ENCODE data around the gene FRMPD4.
"Not testable (repeated sequence)": the region's sequence is repeated elsewhere in the genome, so short reads cannot be mapped to it uniquely, and the experiment has no call there.

Gene FRMPD4

DNA sequence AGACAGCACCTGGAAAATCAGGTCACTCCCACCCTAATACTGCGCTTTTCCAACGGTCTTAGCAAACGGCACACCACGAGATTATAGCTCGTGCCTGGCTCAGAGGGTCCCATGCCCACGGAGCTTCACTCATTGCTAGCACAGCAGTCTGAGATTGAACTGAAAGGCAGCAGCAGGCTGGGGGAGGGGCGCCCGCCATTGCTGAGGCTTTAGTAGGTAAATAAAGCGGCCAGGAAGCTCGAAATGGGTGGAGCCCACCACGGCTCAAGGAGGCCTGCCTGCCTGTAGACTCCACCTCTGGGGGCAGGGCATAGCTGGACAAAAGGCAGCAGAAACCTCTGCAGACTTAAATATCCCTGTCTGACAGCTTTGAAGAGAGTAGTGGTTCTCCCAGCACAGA is 399.8 kb downstream of the FRMPD4 start:
- not testable (repeated sequence) for DNase-seq (ENCODE audit: low spot score)

- DNase-seq (ENCODE audit: low spot score) = not testable (repeated sequence)
Measured at GRCh38 chrX:12542251-12542650, 404.0 kb downstream of the FRMPD4 start.

GRCh38 chrX:12548341-12548740 is 410.1 kb downstream of the FRMPD4 start:
- DNase-seq (ENCODE audit: low spot score) = no peak

- DNase-seq (ENCODE audit: low spot score) = no peak
Measured at GRCh38 chrX:12548746-12549145, 410.5 kb downstream of the FRMPD4 start.

DNA sequence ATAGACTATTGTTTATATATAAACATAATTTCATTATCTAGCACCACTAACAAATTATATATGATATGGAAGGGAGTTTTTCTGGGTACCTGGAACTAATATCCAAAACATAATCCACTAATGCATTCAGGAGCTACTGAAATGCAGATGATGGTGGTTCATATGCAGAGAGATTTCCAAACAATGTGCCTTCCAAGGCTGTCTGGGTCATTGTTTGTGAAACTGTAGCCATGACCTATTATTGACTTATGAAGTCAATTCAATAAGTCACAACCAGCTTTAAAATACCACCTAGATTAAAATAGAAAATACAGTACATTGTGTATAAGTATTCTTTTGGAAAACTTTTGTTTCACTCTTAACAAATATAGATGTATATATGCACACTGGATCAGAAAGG is 415.9 kb downstream of the FRMPD4 start:
- no peak for DNase-seq (ENCODE audit: low spot score)

DNA sequence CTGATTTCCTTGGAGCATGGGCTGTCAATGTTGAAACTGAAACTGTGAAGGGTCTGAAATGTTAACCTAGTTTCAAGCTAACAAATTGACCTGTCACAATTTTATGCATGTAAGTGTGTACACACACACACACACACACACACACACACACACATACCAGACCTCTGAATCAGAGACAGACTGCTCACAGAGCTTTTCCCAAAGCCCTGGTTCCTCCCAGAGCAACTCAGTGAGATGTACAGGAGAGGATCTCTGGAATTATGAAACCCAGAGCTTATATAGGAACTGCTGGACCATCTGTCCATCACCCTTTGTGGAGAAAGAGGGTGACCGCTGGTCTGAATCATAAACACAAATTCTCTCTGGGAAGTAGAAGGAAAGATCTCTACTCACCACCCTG is 424.8 kb downstream of the FRMPD4 start:
- DNase-seq (ENCODE audit: low spot score) = no peak

GRCh38 chrX:12564221-12564620 is 425.9 kb downstream of the FRMPD4 start:
- DNase-seq (ENCODE audit: low spot score) = no peak

DNA sequence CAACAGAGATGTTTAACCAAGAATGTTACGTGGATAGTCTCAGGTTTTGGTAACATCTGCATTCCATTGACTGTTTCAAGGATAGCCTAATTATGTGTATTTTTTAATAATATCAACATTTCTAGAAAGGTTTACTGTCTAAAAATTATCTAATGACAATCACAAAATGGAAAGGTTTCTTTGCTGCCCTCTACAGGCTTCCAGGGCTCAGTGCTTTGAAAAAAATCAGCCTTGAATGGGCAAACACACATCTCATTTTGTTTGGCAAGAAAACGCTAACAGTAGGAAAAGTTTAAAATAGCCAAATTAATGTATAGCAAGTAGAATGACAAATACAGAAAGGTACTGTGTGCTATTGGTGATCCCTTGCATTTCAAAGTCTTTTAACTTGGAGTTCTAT is 429.6 kb downstream of the FRMPD4 start:
- no peak for DNase-seq (ENCODE audit: low spot score)

DNA sequence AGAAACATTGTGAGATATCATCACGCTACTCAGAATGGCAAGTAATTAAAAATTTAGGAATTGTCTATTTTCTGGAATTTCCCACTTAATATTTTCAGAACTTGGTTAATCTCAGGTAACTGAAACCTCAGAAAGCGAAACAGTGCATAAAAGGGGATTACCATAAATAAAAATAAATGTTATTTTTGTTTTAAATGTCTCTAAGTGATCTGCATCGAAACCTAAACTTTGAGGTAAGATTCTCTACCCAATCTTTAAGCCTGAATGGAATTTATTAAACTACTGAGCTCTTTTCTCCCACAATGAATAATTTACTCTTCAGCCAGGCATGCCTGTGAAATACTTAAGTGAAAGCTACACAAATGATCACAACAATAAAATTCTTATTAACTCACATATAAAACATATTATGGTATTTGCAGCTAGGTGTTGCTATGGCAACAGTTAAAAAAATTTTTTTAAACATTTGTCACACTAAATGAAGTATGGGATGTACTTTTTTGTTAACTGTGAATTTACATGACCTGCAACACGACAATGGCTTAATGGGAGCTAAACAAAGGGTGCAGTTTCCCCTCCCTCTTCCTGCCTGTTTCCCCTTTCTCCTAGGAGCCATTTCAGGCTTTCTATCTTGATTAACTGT is 432.7 kb downstream of the FRMPD4 start:
- DNase-seq (ENCODE audit: low spot score) = no peak

DNA sequence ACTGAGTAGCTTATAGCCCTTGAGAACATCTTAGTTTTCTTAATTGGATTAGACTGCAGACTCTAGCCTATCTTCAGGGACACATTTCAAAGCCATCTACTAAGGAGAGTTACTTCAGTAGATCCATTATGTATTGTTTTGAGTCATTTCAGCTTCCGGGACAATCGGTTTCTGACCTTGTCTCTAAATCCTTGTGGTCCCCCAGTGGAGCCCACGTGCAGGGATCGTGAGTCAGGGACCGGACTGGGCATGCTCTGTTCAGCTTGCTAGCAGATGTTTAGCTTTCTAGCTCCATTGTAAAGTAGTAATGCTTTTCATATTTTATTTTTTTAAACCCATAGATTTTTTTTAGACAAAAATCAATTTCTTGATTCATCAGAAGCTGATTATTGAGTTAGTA is 441.0 kb downstream of the FRMPD4 start:
- no peak for DNase-seq (ENCODE audit: low spot score)

- DNase-seq (ENCODE audit: low spot score) = no peak
Measured at GRCh38 chrX:12580548-12580947, 442.3 kb downstream of the FRMPD4 start.

DNA sequence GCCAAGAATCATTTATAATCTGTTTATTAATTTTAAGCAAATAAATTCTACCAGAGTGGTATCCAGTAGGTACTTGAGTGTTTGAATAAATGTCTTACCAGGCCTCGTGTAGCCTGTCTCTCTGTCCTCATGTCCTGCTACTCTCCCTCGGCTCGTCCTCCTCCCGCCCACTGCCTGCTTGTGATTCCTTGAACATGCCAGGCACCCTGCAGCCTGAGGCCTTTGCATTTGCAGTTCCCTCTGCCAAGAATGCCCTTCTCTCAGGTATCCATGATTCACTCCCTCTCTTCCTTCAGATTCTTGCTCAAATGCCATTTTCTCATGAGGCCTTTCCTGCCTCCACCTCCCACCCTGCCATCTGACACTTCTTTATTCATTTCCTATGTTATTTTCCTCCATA is 443.3 kb downstream of the FRMPD4 start:
- DNase-seq (ENCODE audit: low spot score) = no peak

GRCh38 chrX:12582649-12583048 is 444.4 kb downstream of the FRMPD4 start:
- DNase-seq (ENCODE audit: low spot score) = no peak

DNA sequence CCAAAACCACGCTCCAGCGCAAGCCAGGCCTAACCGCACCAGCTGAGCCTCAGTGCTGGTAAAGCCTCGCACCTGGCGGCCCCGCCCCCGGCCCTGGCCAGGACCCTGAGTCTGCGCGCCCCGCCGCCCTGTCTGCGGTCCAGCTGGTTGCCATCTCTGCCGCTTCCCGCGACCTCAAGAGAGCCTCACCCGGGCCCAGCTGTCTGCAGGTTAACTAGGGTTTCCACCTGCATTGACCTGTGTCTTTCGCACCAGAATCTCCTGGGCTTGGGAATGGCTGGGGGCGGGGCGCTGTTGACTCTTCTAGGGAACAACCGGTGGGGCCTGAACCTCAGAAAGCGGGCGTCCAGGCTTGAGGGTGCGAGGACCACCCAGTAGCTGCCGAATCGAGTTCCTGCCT is 445.3 kb downstream of the FRMPD4 start:
- DNase-seq (ENCODE audit: low spot score) = no peak

GRCh38 chrX:12595720-12596119 is 457.4 kb downstream of the FRMPD4 start:
- DNase-seq (ENCODE audit: low spot score) = no peak

GRCh38 chrX:12610079-12610478 is 471.8 kb downstream of the FRMPD4 start:
- DNase-seq (ENCODE audit: low spot score) = no peak

DNA sequence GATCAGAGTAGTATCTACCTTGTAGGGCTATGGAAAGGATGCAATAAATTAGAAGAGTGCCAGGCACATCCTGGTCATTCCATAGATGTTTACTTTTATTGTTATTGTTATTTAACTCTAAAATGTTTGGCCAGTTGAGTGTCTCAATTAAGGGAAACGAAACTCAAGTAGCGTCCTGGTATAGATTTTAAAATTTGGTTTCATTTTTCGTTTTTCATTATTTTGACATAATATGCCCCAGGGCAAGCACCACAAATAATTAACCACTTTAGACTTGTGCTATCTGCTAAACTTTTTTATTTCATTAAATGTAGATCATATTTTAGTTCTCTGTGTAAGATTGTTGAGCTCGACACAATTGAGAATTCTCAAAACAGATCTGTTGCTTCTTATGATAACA is 473.2 kb downstream of the FRMPD4 start:
- DNase-seq (ENCODE audit: low spot score) = no peak

DNA sequence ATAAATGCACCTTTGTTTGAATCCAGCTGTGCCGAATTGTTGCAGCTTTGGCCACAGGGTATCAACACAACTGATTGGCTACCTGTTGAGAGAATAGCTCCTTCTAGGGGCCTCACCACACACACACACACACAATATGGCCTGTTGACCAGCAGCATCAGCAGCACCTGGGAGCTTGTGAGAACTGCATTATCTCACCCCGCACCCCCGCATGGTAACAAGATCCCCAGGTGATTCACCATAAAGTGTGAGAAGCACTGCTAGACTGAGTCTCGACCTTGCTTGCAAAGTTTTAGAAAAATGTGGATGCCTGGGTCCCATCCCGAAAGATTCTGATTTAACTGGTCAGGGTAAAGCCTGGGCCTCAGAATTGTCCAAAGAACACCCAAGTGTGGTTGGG is 476.0 kb downstream of the FRMPD4 start:
- DNase-seq (ENCODE audit: low spot score) = no peak

DNA sequence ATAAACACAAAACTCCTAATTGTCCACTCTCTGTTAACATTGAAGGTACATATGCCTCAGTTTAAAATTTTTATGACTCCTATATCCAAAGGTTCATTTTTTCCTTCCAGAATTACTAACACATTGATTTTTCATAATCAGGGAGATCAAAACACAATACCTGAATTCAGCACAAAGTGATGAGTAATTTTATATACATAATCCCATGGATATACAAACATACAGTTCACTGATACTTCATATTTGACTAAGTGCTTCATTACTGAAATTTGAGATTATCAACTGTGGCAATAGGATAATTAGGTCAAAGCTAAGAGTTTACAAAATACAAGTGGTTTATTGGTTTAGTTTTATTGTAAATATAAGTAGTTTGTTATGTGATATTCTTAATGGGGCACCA is 476.8 kb downstream of the FRMPD4 start:
- no peak for DNase-seq (ENCODE audit: low spot score)

DNA sequence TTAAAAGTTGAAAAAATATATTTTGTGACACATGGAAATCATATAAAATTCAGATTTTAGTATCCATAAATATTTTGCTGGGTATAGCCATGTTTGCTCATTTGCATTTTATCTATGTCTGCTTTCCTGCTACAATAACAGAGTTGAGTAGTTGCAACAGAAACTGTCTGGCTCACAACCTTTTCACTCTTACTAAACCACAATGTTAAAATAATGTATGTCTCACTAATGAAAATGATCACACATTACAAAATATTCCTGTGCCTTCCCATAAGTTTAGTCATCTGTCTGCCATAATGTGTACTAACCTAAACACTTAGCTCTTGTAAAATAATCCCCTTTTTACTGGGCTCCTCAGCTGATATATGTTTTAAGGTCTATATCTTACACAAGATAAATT is 479.0 kb downstream of the FRMPD4 start:
- DNase-seq (ENCODE audit: low spot score) = no peak

DNA sequence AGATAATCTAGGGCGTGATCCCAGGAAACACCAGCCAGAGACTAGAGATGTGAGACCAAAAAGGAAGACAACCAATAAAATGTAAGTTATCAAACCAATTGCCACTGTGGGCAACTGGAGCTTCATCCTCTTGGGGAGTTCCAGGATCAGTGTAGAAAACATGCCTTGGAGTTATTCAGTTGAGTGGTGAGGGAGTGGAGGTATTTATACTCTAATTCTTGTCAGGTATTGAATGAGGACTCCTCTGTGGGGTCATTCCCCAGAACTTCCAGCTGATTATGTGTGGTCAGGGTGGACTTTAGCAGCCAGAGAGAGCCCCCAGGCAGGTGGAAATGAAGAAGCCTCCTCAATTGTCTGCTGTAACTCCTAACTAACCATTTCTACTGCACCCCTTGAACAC is 509.0 kb downstream of the FRMPD4 start:
- DNase-seq (ENCODE audit: low spot score) = no peak

DNA sequence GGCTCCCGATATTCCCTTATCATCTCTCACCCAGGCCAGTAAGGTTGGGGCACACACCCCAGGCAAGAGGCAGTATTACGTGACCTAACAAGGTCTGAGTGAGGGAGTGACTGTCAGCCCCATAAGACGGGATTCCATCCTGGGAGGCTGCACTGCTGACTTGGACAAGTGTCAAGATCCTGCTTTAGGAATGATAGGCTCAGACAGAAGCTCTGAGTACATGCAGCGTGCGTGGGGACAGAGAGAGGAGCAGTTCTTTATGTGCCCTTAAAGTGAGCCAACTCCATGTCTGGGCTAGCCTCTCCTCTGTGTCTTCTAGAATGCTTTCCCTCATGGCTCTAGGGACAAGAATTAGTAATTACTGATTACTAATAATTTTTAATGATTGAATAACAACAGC is 510.7 kb downstream of the FRMPD4 start:
- no peak for DNase-seq (ENCODE audit: low spot score)

GRCh38 chrX:12657433-12657832 is 519.2 kb downstream of the FRMPD4 start:
- DNase-seq (ENCODE audit: low spot score) = no peak

DNA sequence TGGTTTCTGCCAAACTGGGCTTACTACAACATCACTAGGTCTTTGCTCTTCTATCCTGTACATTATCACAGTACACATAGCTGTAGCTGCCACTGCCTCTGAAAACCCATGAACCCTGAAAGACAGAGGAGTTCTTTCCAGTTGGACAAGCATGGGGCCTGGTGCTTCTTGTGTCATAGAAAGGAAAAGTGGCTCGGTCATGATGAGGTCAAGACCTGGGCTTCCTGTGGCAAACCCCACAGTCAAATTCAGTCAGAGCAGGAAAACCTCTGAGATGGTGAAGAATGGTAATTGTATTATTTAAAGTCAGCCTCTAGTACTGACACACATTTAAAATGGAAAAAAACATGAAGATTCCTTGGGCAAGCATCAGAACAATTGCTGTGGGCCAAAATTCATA is 519.6 kb downstream of the FRMPD4 start:
- DNase-seq (ENCODE audit: low spot score) = no peak

DNA sequence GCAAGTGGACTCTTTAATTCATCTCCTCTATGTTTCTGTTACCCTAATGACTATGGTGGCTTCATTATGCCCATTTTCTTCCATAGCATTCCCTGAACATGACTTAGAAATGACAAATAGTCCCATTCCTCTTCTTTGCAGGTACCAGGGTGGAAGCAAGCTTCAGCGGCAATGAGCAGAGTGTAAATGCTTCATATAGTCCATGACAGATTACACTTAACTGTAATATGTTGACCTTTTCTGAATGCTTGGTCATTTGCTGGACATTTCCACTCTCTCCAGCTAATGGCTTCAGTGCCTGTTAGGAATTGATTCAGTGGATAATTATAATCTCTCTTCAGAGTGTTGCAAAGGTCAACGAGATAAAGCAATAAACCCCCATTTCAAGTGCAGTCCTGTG is 523.2 kb downstream of the FRMPD4 start:
- no peak for DNase-seq (ENCODE audit: low spot score)
